ENCODE results near the gene CHCHD10. TPM values are rescaled to one million over a fixed set of nuclear protein-coding genes. Genes with fewer than 3 reads are reported as not detected.

CHCHD10 gene
- total and polyA plus RNA-seq, 2 of the 13 experiments (the other 11 are each of a cell fraction or from before 2014, with no cell fraction given) = 37.0 to 62.8 TPM

DNA sequence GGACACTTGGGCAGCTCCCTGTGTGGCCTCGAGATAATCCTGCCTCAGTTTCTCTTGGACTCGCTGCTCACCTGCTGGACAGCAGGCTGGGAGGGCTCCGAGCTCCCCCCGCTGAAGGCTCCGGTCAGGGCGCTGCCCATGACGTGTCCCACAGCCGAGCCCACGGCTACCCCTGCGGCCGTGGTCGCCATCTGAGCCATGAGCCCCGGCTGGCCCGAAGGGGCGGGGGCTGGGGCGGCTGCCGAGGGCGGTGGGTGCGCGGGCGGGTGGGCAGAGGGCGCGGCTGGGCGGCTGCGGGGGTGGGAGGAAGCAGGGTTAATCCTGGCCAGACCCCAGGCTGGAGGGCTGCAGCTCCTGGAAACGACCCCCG, 484 bp downstream of the CHCHD10 start (continued):
- TF ChIP-seq ZNF354B (CRISPR knock-in tag; IDR thresholded peaks at IDR 0.05) = 0 out of 2 replicates have a peak, but pooled peaks have one; percentile 7
- no peak for TF ChIP-seq SOX6 (IDR thresholded peaks at IDR 0.05)
- TF ChIP-seq SOX6 (CRISPR knock-in tag; IDR thresholded peaks at IDR 0.05) = no peak
- peak; percentile 11; the same call in 1 of the 2 replicates for TF ChIP-seq TMF1 (CRISPR knock-in tag; IDR thresholded peaks at IDR 0.05; ENCODE audit: low read depth)
- TF ChIP-seq ZNF598 (CRISPR knock-in tag; IDR thresholded peaks at IDR 0.05; ENCODE audit: borderline replicate concordance) = no peak
- TF ChIP-seq, protein P1, sequence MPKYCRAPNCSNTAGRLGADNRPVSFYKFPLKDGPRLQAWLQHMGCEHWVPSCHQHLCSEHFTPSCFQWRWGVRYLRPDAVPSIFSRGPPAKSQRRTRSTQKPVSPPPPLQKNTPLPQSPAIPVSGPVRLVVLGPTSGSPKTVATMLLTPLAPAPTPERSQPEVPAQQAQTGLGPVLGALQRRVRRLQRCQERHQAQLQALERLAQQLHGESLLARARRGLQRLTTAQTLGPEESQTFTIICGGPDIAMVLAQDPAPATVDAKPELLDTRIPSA (CRISPR knock-in tag; IDR thresholded peaks at IDR 0.05; ENCODE audit: borderline replicate concordance) = peak; percentile 45; the same call in 1 of the 2 replicates

DNA sequence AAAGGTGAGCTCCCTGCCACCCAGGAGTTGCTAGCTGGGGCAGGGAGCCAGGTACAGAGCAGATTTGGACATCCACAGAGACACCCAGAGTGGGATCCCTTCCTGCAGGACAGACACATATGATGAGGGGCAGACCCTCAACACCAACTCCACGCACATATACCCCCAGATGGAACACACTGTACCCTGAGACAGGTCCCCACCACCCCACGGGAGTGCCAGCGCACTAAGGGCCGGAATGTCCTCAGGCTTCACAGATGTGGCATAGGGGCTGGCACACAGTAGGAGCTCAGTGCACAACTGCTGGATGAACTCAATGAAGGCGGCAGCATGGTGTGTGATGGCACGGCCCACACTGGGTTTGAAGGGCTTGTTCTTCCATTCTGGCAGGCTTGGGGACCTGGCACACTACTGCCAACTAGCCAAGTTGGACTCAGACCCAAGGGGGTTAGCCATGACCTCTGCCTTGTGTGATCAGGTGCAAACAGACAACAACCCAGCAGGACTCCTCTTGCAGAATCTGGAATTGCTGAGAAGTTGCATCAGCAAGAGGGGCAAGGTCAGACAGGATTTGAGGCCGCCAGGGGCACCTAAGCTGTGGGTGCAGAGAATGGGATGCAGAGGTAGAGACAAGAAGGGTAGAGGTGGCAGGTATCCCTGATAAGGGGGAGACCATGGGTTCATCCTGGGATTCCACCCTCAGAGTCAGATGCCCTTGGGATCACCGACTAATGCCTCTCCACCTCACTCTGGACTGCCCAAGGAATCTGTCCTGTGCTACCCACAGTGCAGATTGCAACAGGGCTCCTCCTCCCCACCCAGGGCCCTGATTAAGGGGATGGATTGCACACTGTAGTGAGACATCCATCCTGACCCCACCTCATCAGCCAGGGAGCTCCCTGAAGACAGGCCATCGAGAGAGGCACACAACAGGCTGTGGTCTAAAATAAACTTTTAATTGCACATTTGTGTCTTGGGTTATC, 2.6 kb downstream of the CHCHD10 start:
- ChIA-PET POLR2A (interaction anchor here (1.0 to 6.9 kb wide), 7 partner anchors 9 to 129 kb away, joined by 3 to 89 read pairs (median 18); partner anchors contain the start of genes MIF, SLC2A11, SMARCB1 and VPREB3), CTCF (ENCODE audit: low intra/inter-chr PET ratio, low total read pairs) (no interaction called here)
- in situ Hi-C loops (cut with HindIII; ENCODE audit: extremely low pct_ligation_motif_present, low pct_unique_long_range_greater_than_20kb) = no loop called here
- H4K20me1 ChIP-seq (ENCODE audit: insufficient read depth, low read length) = no peaks in the 10 kb centered on the region
- intact Hi-C loops (cut with micrococcal nuclease; ENCODE audit: unreplicated experiment) = loop anchor here (5.0 kb wide), 1 partner anchor 82 kb away; no protein-coding TSS in a partner anchor
- DNase-seq (ENCODE audit: low spot score) (no peak), ATAC-seq (no peak), FAIRE-seq (no peak)
- no peak overlapping the region for H2AFZ ChIP-seq (ENCODE audit: low read length)
- H3K27me3 ChIP-seq (ENCODE audit: control insufficient read depth in 1 of 2, insufficient read depth in 2 of 2, low read length in 2 of 2) = no peaks in the 10 kb centered on the region
- peak overlapping the region; percentile 50; the same call in 1 of the 2 replicates for H3K4me2 ChIP-seq (ENCODE audit: low read depth, low read length)
- H3K27ac ChIP-seq (ENCODE audit: extremely low read length, insufficient read depth, low read length) = peak overlapping the region; percentile 43
- peaks cover 7% of the 10 kb centered on the region for H3K79me2 ChIP-seq (ENCODE audit: insufficient read depth, low read length)
- no peak overlapping the region for H3K4me3 ChIP-seq (replicated peaks in 1 of 3; ENCODE audit: insufficient read depth in 1 of 3, low read depth in 2 of 3, low read length in 3 of 3)
- 92% methylated on average over 3 of the region's 9 CpGs for WGBS (ENCODE audit: low lambda C conversion rate)
- H3K36me3 ChIP-seq (replicated peaks in 1 of 2; ENCODE audit: control insufficient read depth in 1 of 2, insufficient read depth in 2 of 2, low read length in 2 of 2) = peaks cover 0 to 1% of the 10 kb centered on the region in 2 experiments; a peak in 2 of 5 replicates
- peaks cover 54% of the 10 kb centered on the region for H3K4me1 ChIP-seq (ENCODE audit: insufficient read depth, low read length)
- BruUV-seq (replicated peaks) = TSS peak; percentile 38
- no peaks in the 10 kb centered on the region for H3K9me3 ChIP-seq (ENCODE audit: low read length)
- H3K9ac ChIP-seq (ENCODE audit: insufficient read depth, low read depth, low read length) = 0 out of 2 replicates have a peak overlapping the region, but pooled peaks have one; percentile 23
- TF ChIP-seq POLR2A (IDR thresholded peaks at IDR 0.05; ENCODE audit: insufficient read depth in 1 of 2, low read depth in 2 of 2, low read length in 2 of 2) = peak in 1 of 2 experiments; percentile 36; a peak in 3 of 4 replicates
- TF ChIP-seq ZKSCAN1 (IDR thresholded peaks at IDR 0.05; ENCODE audit: low read length) = 0 out of 2 replicates have a peak, but pooled peaks have one; percentile 13
- TF ChIP-seq, protein P2, sequence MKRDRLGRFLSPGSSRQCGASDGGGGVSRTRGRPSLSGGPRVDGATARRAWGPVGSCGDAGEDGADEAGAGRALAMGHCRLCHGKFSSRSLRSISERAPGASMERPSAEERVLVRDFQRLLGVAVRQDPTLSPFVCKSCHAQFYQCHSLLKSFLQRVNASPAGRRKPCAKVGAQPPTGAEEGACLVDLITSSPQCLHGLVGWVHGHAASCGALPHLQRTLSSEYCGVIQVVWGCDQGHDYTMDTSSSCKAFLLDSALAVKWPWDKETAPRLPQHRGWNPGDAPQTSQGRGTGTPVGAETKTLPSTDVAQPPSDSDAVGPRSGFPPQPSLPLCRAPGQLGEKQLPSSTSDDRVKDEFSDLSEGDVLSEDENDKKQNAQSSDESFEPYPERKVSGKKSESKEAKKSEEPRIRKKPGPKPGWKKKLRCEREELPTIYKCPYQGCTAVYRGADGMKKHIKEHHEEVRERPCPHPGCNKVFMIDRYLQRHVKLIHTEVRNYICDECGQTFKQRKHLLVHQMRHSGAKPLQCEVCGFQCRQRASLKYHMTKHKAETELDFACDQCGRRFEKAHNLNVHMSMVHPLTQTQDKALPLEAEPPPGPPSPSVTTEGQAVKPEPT (CRISPR knock-in tag; IDR thresholded peaks at IDR 0.05; ENCODE audit: low read depth) = no peak
- TF ChIP-seq, protein P3, sequence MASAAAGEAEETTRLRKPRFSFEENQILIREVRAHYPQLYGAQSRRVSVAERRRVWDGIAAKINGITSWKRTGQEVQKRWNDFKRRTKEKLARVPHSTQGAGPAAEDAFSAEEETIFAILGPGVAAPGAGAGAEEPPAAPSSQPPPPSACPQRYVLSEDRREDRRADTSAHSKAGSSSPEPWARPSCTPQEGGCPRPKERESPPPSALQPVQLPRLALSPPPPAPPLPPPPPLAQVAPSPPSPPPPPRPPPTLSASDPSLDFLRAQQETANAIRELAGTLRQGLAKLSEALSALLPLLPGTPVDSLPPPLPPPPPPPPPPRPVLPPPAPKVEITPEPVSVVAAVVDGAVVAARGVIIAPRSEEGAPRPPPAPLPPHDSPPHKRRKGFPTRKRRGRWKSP (CRISPR knock-in tag; IDR thresholded peaks at IDR 0.05) = peak; percentile 64; the same call in 1 of the 2 replicates
- TF ChIP-seq, protein P4, sequence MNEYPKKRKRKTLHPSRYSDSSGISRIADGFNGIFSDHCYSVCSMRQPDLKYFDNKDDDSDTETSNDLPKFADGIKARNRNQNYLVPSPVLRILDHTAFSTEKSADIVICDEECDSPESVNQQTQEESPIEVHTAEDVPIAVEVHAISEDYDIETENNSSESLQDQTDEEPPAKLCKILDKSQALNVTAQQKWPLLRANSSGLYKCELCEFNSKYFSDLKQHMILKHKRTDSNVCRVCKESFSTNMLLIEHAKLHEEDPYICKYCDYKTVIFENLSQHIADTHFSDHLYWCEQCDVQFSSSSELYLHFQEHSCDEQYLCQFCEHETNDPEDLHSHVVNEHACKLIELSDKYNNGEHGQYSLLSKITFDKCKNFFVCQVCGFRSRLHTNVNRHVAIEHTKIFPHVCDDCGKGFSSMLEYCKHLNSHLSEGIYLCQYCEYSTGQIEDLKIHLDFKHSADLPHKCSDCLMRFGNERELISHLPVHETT (CRISPR knock-in tag; conservative IDR thresholded peaks at IDR 0.05) = no peak
- no peak for TF ChIP-seq MYC (CRISPR knock-in tag; IDR thresholded peaks at IDR 0.05; ENCODE audit: borderline replicate concordance)
- TF ChIP-seq NFE2L2 (IDR thresholded peaks at IDR 0.05; ENCODE audit: low read length) = no peak
- TF ChIP-seq ASH2L (IDR thresholded peaks at IDR 0.05; ENCODE audit: insufficient read length, low read depth, low read length) = no peak
- TF ChIP-seq, protein P5, sequence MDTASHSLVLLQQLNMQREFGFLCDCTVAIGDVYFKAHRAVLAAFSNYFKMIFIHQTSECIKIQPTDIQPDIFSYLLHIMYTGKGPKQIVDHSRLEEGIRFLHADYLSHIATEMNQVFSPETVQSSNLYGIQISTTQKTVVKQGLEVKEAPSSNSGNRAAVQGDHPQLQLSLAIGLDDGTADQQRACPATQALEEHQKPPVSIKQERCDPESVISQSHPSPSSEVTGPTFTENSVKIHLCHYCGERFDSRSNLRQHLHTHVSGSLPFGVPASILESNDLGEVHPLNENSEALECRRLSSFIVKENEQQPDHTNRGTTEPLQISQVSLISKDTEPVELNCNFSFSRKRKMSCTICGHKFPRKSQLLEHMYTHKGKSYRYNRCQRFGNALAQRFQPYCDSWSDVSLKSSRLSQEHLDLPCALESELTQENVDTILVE (CRISPR knock-in tag; IDR thresholded peaks at IDR 0.05) = 0 out of 2 replicates have a peak, but pooled peaks have one; percentile 45
